ENCODE data around the gene KLHDC8B.

Gene KLHDC8B

DNA sequence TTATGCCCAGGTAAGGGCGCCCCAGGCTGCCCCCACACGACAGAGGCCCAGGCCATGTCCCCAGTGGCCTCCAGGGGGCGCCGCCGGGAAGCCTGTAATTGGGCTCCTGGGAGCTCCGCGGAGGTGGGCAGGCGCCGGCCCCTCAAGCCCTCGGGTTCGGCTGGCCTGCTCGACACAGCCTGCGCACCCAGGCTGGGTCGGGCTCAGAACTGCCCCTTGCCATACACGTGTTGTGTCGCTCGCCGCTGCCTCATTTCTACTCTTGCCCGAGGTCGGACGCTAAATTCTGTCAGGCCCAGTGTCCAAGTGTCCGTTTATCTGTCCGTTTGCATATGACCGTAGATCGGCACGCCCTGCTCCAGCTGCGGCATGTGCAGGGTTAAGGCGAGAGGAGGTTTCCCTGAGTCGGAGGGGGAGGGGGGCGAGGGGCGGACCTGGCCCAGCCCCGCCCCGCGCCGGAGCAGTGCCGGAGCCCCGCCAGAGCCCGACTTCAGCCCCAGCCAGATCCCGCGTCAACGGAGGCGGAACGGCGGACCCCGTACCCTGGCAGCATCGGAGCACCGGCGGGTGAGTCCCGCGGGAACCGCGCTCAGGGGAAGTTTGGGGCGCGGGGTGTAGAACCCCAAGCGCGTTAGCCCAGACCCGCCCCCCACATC is at the start of gene KLHDC8B:
Gene KLHDC8B (plus strand): TSS at position 480 of the 656 bp plus-strand sequence. CDS start 1,172 bp downstream, outside the sequence.
- peak within 1 kb of the TSS; percentile 61 for H3K4me3 ChIP-seq (replicated peaks; ENCODE audit: low read depth, low read length)
- TF ChIP-seq, protein P1, sequence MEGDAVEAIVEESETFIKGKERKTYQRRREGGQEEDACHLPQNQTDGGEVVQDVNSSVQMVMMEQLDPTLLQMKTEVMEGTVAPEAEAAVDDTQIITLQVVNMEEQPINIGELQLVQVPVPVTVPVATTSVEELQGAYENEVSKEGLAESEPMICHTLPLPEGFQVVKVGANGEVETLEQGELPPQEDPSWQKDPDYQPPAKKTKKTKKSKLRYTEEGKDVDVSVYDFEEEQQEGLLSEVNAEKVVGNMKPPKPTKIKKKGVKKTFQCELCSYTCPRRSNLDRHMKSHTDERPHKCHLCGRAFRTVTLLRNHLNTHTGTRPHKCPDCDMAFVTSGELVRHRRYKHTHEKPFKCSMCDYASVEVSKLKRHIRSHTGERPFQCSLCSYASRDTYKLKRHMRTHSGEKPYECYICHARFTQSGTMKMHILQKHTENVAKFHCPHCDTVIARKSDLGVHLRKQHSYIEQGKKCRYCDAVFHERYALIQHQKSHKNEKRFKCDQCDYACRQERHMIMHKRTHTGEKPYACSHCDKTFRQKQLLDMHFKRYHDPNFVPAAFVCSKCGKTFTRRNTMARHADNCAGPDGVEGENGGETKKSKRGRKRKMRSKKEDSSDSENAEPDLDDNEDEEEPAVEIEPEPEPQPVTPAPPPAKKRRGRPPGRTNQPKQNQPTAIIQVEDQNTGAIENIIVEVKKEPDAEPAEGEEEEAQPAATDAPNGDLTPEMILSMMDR (IDR thresholded peaks at IDR 0.05; ENCODE audit: low read depth, low read length, missing control alignments) = peak; percentile 98
- peak; percentile 46 for DNase-seq (ENCODE audit: extremely low read depth, low read depth)

DNA sequence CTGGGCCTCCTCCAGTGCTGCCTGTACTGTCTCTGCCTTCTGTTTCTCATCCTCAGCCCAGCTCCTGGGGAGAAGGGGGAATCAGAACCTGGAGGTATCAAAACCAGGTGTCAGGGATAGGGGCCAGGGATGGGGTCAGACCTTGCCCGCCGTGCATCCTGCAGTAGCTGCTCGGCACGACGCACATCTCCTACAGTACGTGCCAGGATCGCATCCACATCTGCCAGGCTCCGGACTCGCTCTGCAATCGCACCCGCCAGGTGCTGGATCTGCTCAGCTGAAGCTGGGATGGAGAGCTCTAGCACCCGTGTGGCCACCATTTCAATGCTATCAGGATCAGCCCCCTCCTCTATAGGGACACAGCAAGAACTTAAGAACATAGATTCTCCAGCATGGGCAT is 49.4 kb upstream of the KLHDC8B start:
- DNase-seq (ENCODE audit: extremely low read depth, low read depth) = no peak
- H3K4me3 ChIP-seq (replicated peaks; ENCODE audit: low read depth, low read length) = no peak overlapping the region
- TF ChIP-seq, protein P1 (IDR thresholded peaks at IDR 0.05; ENCODE audit: low read depth, low read length, missing control alignments) = no peak

DNA sequence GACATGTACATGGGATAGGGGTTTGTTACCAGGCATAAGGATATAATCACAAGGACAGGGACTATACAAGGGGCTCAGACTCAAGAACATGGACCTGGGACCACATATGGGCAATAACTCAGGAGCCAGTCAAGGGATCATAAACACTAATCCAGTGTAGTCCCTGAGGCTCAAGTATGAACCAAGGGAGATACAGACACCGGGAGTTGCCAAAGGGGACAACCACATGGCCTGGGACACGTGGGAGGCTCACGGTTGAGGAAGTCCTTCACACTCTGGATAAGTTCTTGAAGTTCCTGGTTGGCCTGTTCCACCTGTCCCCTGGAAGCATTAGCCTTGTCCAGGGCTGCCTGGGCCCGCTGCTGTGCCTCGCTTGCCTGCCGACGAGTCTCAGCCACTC is 48.9 kb upstream of the KLHDC8B start:
- H3K4me3 ChIP-seq (replicated peaks; ENCODE audit: low read depth, low read length) = no peak overlapping the region
- TF ChIP-seq, protein P1 (IDR thresholded peaks at IDR 0.05; ENCODE audit: low read depth, low read length, missing control alignments) = no peak
- no peak for DNase-seq (ENCODE audit: extremely low read depth, low read depth)

DNA sequence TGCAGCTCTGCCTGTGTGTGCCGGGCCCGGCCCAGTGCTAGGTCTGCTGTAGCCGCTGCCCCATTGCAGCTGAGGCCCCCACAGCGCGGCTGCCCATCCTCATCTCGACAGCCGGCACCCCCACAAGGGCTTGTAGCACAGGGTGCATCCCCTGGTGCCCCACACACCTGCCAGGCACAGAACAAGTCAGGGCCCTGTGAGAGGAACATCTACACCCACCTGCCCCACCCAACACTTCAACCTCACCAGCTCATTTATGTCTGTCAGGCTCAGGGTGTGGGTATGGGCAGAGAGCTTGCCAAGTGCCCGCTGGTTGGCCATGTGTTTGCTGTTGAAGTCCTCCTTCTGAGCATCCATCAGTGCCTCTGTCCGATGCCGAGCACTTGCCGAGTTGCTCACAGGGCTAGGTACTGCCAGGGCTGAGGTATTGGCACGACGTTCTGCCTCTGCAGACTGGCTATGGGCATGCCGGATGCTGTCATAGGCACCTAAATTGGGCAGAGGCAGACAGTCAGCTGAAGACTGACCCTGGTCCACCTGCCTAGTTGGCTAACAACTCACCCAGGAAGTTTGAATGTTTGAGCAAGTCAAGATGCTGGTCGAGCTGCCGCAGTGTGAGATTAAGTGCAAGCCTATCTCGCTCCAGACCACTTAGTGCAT is 48.4 kb upstream of the KLHDC8B start:
- no peak overlapping the region for H3K4me3 ChIP-seq (replicated peaks; ENCODE audit: low read depth, low read length)
- TF ChIP-seq, protein P1 (IDR thresholded peaks at IDR 0.05; ENCODE audit: low read depth, low read length, missing control alignments) = no peak
- DNase-seq (ENCODE audit: extremely low read depth, low read depth) = no peak

DNA sequence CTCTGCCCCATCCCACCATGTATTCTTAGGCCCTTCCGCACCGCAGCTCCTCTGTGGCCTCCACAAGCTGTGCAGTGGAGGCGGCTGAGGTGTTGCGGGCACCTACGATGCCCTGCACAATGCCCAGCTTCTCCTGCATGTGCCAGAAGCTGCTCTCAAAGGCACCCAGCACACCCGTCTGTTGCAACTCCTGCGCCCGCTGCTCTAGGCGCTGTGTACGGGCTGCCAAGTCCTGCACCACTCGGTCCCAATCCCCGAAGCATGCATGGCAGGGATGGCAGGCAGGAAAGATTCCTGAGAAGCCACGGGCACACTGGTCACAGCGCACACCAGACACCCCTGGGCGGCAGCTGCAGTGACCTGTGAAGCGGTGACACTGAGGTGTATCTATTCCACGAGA is 47.7 kb upstream of the KLHDC8B start:
- no peak overlapping the region for H3K4me3 ChIP-seq (replicated peaks; ENCODE audit: low read depth, low read length)
- DNase-seq (ENCODE audit: extremely low read depth, low read depth) = no peak
- TF ChIP-seq, protein P1 (IDR thresholded peaks at IDR 0.05; ENCODE audit: low read depth, low read length, missing control alignments) = no peak

DNA sequence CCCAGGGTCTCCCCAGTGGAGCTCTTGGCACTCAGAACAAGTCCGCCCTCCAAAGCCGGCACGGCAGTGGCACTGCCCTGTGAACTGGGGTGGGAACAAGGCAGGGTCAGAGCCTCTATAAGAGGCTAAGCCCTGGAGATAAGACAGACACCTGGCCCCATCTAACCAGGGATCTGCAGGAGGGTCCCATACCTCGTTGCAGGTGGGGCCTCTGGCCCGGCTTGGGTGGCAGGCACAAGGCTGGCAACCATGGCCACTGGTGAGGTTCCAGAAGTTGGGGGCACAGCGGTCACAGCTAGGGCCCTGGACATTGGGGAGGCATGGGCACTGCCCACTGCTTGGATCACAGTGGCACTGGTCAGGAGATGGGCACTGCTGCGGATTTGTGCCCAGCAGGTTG is 47.2 kb upstream of the KLHDC8B start:
- DNase-seq (ENCODE audit: extremely low read depth, low read depth) = no peak
- H3K4me3 ChIP-seq (replicated peaks; ENCODE audit: low read depth, low read length) = no peak overlapping the region
- TF ChIP-seq, protein P1 (IDR thresholded peaks at IDR 0.05; ENCODE audit: low read depth, low read length, missing control alignments) = no peak
